RCC 7860 (cell line): ENCODE results near the gene CFAP74.

Experiments
- DNase-seq: peaks from one replicate; pipeline ENCODE4 v3.0.0-alpha.2; 2015; ENCODE audit warnings: low spot score
- FAIRE-seq: peaks from 2 replicates; lab custom pipeline; 2012; peaks lifted over from hg19 to GRCh38; lab: Jason Lieb, UNC

CFAP74 gene

GRCh38 chr1:1929639-1930545 lies 73.7 kb downstream of the CFAP74 start:
- FAIRE-seq, result no peak
- DNase-seq, result no peak

- no peak for DNase-seq
- no peak for FAIRE-seq
Measured at GRCh38 chr1:1929102-1929638, 74.4 kb downstream of the CFAP74 start.

GRCh38 chr1:1928231-1929101 lies 75.1 kb downstream of the CFAP74 start:
- DNase-seq, result no peak
- no peak for FAIRE-seq

- DNase-seq, result no peak
- FAIRE-seq, result no peak
Measured at GRCh38 chr1:1927751-1928150, 75.8 kb downstream of the CFAP74 start.

GRCh38 chr1:1926886-1927660 lies 76.5 kb downstream of the CFAP74 start:
- FAIRE-seq, result no peak

GRCh38 chr1:1926346-1926811 lies 77.2 kb downstream of the CFAP74 start:
- FAIRE-seq, result no peak
- no peak for DNase-seq

More at GRCh38 chr1:1926886-1927660, 76.5 kb downstream of the CFAP74 start:
- DNase-seq, result no peak

GRCh38 chr1:1925437-1926345 lies 77.9 kb downstream of the CFAP74 start:
- DNase-seq (no peak), FAIRE-seq (no peak)

- no peak for FAIRE-seq
- no peak for DNase-seq
Measured at GRCh38 chr1:1924849-1925248, 78.7 kb downstream of the CFAP74 start.

- no peak for FAIRE-seq
Measured at GRCh38 chr1:1924386-1924785, 79.2 kb downstream of the CFAP74 start.

GRCh38 chr1:1922956-1923833 lies 80.4 kb downstream of the CFAP74 start:
- FAIRE-seq (no peak), DNase-seq (no peak)

More at GRCh38 chr1:1924386-1924785, 79.2 kb downstream of the CFAP74 start:
- DNase-seq, result no peak

GRCh38 chr1:1922702-1922955 lies 81.0 kb downstream of the CFAP74 start:
- no peak for FAIRE-seq
- no peak for DNase-seq

GRCh38 chr1:1921901-1922701 lies 81.5 kb downstream of the CFAP74 start:
- DNase-seq (no peak), FAIRE-seq (no peak)

GRCh38 chr1:1921459-1921862 lies 82.1 kb downstream of the CFAP74 start:
- DNase-seq (no peak), FAIRE-seq (no peak)

GRCh38 chr1:1920608-1921458 lies 82.8 kb downstream of the CFAP74 start:
- DNase-seq (no peak), FAIRE-seq (no peak)

GRCh38 chr1:1920057-1920607 lies 83.5 kb downstream of the CFAP74 start:
- DNase-seq (no peak), FAIRE-seq (no peak)

- FAIRE-seq (no peak), DNase-seq (peak; percentile 79)
Measured at GRCh38 chr1:1919304-1920056, 84.1 kb downstream of the CFAP74 start.
